T-cell (primary cell): ENCODE results near the gene CHI3L2. TPM values are rescaled to one million over a fixed set of nuclear protein-coding genes. Genes with fewer than 3 reads are reported as not detected.

Experiments used
- ATAC-seq, 4 experiments: fragments of 200-7000 bp in 3 of 4; fragments of 150-1000 bp in 1 of 4; cut with Tn5 transposase; replicated peaks in 1 of 4; 1 replicate in 3 of 4; 2 replicates in 1 of 4; pipeline ENCODE4 v1.10.0; 2021; ENCODE audit warnings: moderate library complexity in 3 of 4, mild to moderate bottlenecking in 2 of 4, moderate number of reproducible peaks in 1 of 4
- CTCF ChIA-PET, 2 donors: fragments of 300-600 bp; sonication (Branson Sonifier 250); formaldehyde crosslinking; loops; one replicate each; lab custom pipeline; 2022; ENCODE audit warnings: antibody characterized with exemption in 2 of 2; lab: Charles Lee
- POLR2A ChIA-PET, 2 donors: fragments of 300-600 bp; sonication (Branson Sonifier 250); formaldehyde crosslinking; loops; one replicate each; lab custom pipeline; 2022; ENCODE audit warnings: antibody characterized with exemption in 2 of 2; lab: Charles Lee
- DNase-seq, 35 experiments: peaks; one replicate each; pipeline versions ENCODE4 v3.0.0 to v3.0.0-alpha.2; 2013 to 2023
- H3K27ac ChIP-seq: one replicate; pipeline ENCODE4 v1.5.1; 2013; ENCODE audit warnings: low read length
- H3K27me3 ChIP-seq, 2 experiments: replicated peaks in 1 of 2; 1 replicate in 1 of 2; 2 replicates in 1 of 2; pipeline versions ENCODE4 v1.6.1 to v1.7.0; 2013; ENCODE audit warnings: low read length in 1 of 2, mixed read lengths in 1 of 2; ENCODE audit not compliant: control insufficient read depth in 2 of 2, insufficient read depth in 2 of 2; ENCODE audit errors: extremely low read depth in 1 of 2
- H3K36me3 ChIP-seq, 2 donors: 1 replicate in 1 of 2; 2 replicates in 1 of 2; pipeline versions ENCODE4 v1.6.1 to v1.7.0; 2013; ENCODE audit warnings: low read length in 1 of 2; ENCODE audit not compliant: control insufficient read depth in 2 of 2, insufficient read depth in 1 of 2; ENCODE audit errors: extremely low read depth in 1 of 2
- H3K4me1 ChIP-seq, 2 experiments: 1 replicate in 1 of 2; 2 replicates in 1 of 2; pipeline versions ENCODE4 v1.6.1 to v1.7.0; 2013; ENCODE audit warnings: low read length in 2 of 2, mixed read lengths in 1 of 2; ENCODE audit not compliant: insufficient read depth in 2 of 2, control insufficient read depth in 1 of 2; ENCODE audit errors: extremely low read depth in 1 of 2
- H3K4me3 ChIP-seq, 2 donors: 1 replicate in 1 of 2; 2 replicates in 1 of 2; pipeline versions ENCODE4 v1.5.1 to v1.7.0; 2013; ENCODE audit warnings: mild to moderate bottlenecking in 2 of 2, low read length in 1 of 2, moderate library complexity in 1 of 2; ENCODE audit not compliant: control insufficient read depth in 1 of 2; ENCODE audit errors: extremely low read depth in 1 of 2
- H3K9me3 ChIP-seq: 2 replicates; pipeline ENCODE4 v1.7.0; 2013
- H3K27ac Mint-ChIP-seq, 2 donors: one replicate each; pipeline ENCODE4 v1.8.0; 2020 to 2021; ENCODE audit warnings: mild to moderate bottlenecking in 2 of 2, mixed read lengths in 2 of 2
- H3K27me3 Mint-ChIP-seq, 2 donors: one replicate each; pipeline ENCODE4 v1.8.0; 2021 to 2022; ENCODE audit warnings: mixed read lengths in 2 of 2
- H3K36me3 Mint-ChIP-seq: one replicate; pipeline ENCODE4 v1.8.0; 2021; ENCODE audit warnings: mixed read lengths
- H3K4me1 Mint-ChIP-seq, 3 donors: one replicate each; pipeline ENCODE4 v1.8.0; 2020 to 2022; ENCODE audit warnings: mixed read lengths in 3 of 3, mild to moderate bottlenecking in 1 of 3
- H3K4me3 Mint-ChIP-seq, 3 donors: one replicate each; pipeline ENCODE4 v1.8.0; 2020 to 2022; ENCODE audit warnings: mild to moderate bottlenecking in 3 of 3, mixed read lengths in 3 of 3, moderate library complexity in 3 of 3
- H3K9me3 Mint-ChIP-seq, 3 donors: one replicate each; pipeline ENCODE4 v1.8.0; 2020 to 2022; ENCODE audit warnings: mixed read lengths in 3 of 3
- WGBS: methylation state at CpG from one replicate; pipeline ENCODE4 v1.1.5; 2013; ENCODE audit warnings: missing lambda C conversion rate; ENCODE audit not compliant: insufficient coverage; 5-methylcytosine and 5-hydroxymethylcytosine counted together
- total RNA-seq, 35 experiments: library from RNA in 6 of 35; stranded (reverse) in 6 of 35; fragments of 120-200 nt in 1 of 35; gene quantifications; one replicate each; pipeline versions ENCODE4 v1.2.1 to v1.2.4 and lab custom pipeline; 2013 to 2026

CHI3L2 gene
- total RNA-seq, 5 donors from 2014 or later (not counting 1 experiment from before 2014, with no cell fraction given), result 3.6 to 28.1 (median 10.9) TPM

DNA sequence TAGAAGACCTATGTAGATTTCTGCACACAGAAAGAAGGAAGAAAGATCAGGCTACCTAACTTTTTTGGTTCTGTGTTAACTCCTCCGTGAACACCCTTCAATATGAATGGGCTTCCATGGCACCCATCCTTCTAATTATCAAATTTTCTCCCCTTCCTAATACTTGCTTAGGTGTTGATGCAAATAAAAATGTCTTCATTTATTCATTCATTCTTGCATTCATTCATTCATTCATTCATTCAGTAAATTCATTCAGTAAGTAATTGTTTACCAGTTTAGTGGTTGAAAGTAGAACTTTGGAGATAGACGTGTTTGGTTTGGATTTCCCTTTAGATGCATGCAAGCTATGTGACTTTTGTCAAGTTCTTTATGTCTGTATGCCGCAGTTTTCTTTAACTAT, 4.6 kb downstream of the CHI3L2 start:
- Histone ChIP-seq H3K27me3 (no peaks in the 10 kb centered on the region), H3K4me3 (peak overlapping the region in 1 of 2 donors; percentile 4), H3K27ac (no peak overlapping the region), H3K9me3 (no peaks in the 10 kb centered on the region), H3K4me1 (peaks cover 34 to 39% of the 10 kb centered on the region in 2 experiments), H3K36me3 (no peaks in the 10 kb centered on the region)
- ChIA-PET CTCF (interaction anchor here in 1 of 2 donors (0.9 to 1.0 kb wide), 2 partner anchors 9 to 34 kb away, joined by 3 to 4 read pairs; no protein-coding TSS in a partner anchor), POLR2A (no interaction called here)
- H3K4me3 Mint-ChIP-seq, result peak overlapping the region in 2 of 3 donors; percentile 1 to 10
- no peaks in the 10 kb centered on the region for H3K27me3 Mint-ChIP-seq
- peaks cover 29% of the 10 kb centered on the region for H3K36me3 Mint-ChIP-seq
- ATAC-seq (no peak), DNase-seq (no peak)
- H3K9me3 Mint-ChIP-seq, result no peaks in the 10 kb centered on the region
- peaks cover 44 to 86% (median 54%) of the 10 kb centered on the region in 3 donors for H3K4me1 Mint-ChIP-seq
- no CpG with 5 or more reads among the region's 3 CpGs for WGBS
- H3K27ac Mint-ChIP-seq, result peak overlapping the region in 1 of 2 donors; percentile 71

- peaks cover 14 to 18% of the 10 kb centered on the region in 2 experiments for H3K4me1 ChIP-seq
- DNase-seq (no peak), ATAC-seq (no peak)
- H3K9me3 ChIP-seq, result no peaks in the 10 kb centered on the region
- Mint-ChIP-seq H3K4me1 (peaks cover 33 to 74% (median 35%) of the 10 kb centered on the region in 3 donors), H3K9me3 (no peaks in the 10 kb centered on the region), H3K36me3 (peaks cover 49% of the 10 kb centered on the region), H3K27me3 (no peaks in the 10 kb centered on the region), H3K4me3 (no peak overlapping the region), H3K27ac (no peak overlapping the region)
- no peak overlapping the region for H3K27ac ChIP-seq
- ChIA-PET CTCF (no interaction called here), POLR2A (interaction anchor here in 1 of 2 donors (0.6 kb wide), 1 partner anchor 16 kb away, joined by 3 read pairs; no protein-coding TSS in a partner anchor)
- peaks cover 8 to 10% of the 10 kb centered on the region in 2 donors for H3K36me3 ChIP-seq
- 93% methylated on average over 4 of the region's 4 CpGs for WGBS
- H3K4me3 ChIP-seq, result no peak overlapping the region
- no peaks in the 10 kb centered on the region for H3K27me3 ChIP-seq
Measured at GRCh38 chr1:111234258-111234657, 6.7 kb downstream of the CHI3L2 start.

DNA sequence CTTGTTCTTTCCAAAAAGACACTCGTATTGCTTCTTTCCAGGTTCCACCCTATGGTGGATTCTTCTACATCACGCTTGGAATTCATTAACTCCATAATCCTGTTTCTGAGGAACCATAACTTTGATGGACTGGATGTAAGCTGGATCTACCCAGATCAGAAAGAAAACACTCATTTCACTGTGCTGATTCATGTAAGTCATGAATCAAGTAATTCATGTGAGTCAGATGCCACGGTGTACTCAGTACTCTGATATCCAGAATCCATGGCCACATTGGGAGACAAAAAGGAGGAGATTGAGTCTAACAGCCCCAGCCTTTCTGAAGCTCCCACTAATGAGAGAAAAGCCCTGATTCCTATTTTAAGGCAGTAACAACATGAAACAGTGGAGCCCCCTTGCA, 7.4 kb downstream of the CHI3L2 start:
- POLR2A ChIA-PET, result no interaction called here
- Histone ChIP-seq H3K4me3 (no peak overlapping the region), H3K27ac (no peak overlapping the region), H3K27me3 (no peaks in the 10 kb centered on the region), H3K9me3 (no peaks in the 10 kb centered on the region), H3K4me1 (peaks cover 9 to 18% of the 10 kb centered on the region in 2 experiments), H3K36me3 (peaks cover 8 to 11% of the 10 kb centered on the region in 2 donors)
- ATAC-seq, result no peak
- H3K27me3 Mint-ChIP-seq, result no peaks in the 10 kb centered on the region
- WGBS, result 57% methylated on average over 1 of the region's 3 CpGs
- no peak overlapping the region for H3K27ac Mint-ChIP-seq
- CTCF ChIA-PET, result no interaction called here
- H3K4me1 Mint-ChIP-seq, result peaks cover 29 to 72% (median 32%) of the 10 kb centered on the region in 3 donors
- peaks cover 55% of the 10 kb centered on the region for H3K36me3 Mint-ChIP-seq
- no peak overlapping the region for H3K4me3 Mint-ChIP-seq
- H3K9me3 Mint-ChIP-seq, result no peaks in the 10 kb centered on the region
- no peak for DNase-seq

DNA sequence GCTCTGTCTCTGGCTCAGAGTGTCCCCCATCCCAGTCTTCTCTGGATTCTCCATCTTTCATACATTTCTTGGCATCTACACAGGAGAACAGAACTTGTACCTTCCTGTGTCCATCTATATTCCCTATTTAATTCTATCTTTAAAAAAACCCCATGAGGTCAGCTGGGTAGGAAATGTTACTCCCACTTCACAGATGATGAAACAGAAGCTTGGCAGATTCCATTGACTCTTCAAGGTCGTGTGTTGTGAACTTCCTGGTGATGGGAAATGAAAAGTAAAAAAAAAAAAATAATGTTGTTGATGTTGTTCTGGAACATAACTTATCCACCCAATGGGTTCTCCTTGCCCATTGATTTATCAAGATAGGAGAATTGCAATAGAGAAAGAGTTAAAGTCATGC, 8.9 kb downstream of the CHI3L2 start:
- Histone ChIP-seq H3K4me3 (no peak overlapping the region), H3K27me3 (no peaks in the 10 kb centered on the region), H3K4me1 (peaks cover 0 to 10% of the 10 kb centered on the region in 2 experiments), H3K27ac (no peak overlapping the region), H3K9me3 (no peaks in the 10 kb centered on the region), H3K36me3 (peaks cover 11% of the 10 kb centered on the region in 2 donors)
- H3K9me3 Mint-ChIP-seq, result no peaks in the 10 kb centered on the region
- peaks cover 18 to 60% (median 20%) of the 10 kb centered on the region in 3 donors for H3K4me1 Mint-ChIP-seq
- POLR2A ChIA-PET, result no interaction called here
- no peaks in the 10 kb centered on the region for H3K27me3 Mint-ChIP-seq
- no peak overlapping the region for H3K4me3 Mint-ChIP-seq
- peak overlapping the region in 1 of 2 donors; percentile 44 for H3K27ac Mint-ChIP-seq
- no peak for ATAC-seq
- CTCF ChIA-PET, result interaction anchor here in 1 of 2 donors (1.0 kb wide), 1 partner anchor 18 kb away, joined by 3 read pairs; no protein-coding TSS in a partner anchor
- no CpG with 5 or more reads among the region's 1 CpG for WGBS
- H3K36me3 Mint-ChIP-seq, result peaks cover 68% of the 10 kb centered on the region
- no peak for DNase-seq

DNA sequence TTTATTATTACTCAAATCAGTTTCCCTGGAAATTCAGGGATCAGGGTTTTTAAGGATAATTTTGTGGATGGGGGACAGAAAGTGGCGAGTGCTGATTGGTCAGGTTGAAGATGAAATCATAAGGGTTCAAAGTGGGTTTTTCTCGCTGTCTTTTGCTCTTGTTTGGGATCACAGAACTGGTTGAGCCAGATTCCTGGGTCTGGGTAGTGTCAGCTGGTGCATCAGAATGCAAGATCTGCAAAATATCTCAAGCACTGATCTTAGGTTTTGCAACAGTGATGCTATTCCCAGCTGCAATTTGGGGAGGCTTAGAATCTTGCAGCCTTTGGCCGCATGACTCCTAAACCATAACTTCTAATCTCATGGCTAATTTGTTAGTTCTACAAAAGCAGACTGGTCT, 9.3 kb downstream of the CHI3L2 start:
- H3K27ac ChIP-seq, result no peak overlapping the region
- Mint-ChIP-seq H3K36me3 (peaks cover 70% of the 10 kb centered on the region), H3K27ac (peak overlapping the region in 1 of 2 donors; percentile 44), H3K9me3 (no peaks in the 10 kb centered on the region), H3K4me1 (peaks cover 14 to 55% (median 17%) of the 10 kb centered on the region in 3 donors), H3K27me3 (no peaks in the 10 kb centered on the region), H3K4me3 (no peak overlapping the region)
- H3K36me3 ChIP-seq, result peaks cover 13% of the 10 kb centered on the region in 2 donors
- ChIA-PET POLR2A (no interaction called here), CTCF (interaction anchor here in 1 of 2 donors (1.0 kb wide), 1 partner anchor 17 kb away, joined by 3 read pairs; no protein-coding TSS in a partner anchor)
- H3K4me3 ChIP-seq, result no peak overlapping the region
- no peaks in the 10 kb centered on the region for H3K9me3 ChIP-seq
- 100% methylated on average over 2 of the region's 3 CpGs for WGBS
- H3K27me3 ChIP-seq, result no peaks in the 10 kb centered on the region
- DNase-seq, result no peak
- peaks cover 0 to 10% of the 10 kb centered on the region in 2 experiments for H3K4me1 ChIP-seq
- no peak for ATAC-seq

DNA sequence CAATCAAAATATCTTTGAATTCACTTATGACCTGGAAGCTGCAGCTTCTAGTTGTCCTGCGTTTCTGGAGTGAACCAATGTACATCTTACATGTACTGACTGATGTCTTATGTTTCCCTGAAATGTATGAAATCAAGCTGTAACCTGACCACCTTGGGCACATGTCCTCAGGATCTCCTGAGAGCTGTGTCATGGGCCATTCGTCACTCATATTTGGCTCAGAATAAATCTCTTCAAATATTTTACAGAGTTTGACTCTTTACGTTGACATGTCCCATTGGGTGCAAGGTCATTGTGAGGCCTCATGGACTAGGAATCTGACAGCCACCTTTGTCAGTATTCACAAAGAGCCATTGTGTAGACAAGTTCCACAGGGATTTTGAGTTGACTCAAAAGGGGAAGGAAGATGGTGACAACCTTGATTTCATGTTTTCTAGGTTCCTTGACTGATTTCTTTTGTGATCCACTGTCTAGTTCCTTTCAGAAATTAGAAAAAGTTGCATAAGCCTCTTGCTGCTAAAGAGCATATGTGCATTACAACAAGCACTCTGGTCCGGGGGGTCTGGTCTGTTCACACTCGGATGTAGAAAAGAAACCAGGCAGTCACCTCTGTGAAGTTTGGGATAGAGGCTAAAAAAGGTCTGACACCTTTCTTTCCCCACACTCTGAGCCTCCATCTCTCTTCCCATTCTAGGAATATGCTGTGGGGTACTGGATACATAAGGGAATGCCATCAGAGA, 10.7 kb downstream of the CHI3L2 start:
- CTCF ChIA-PET, result interaction anchor here in 1 of 2 donors (0.6 kb wide), 1 partner anchor 116 kb away, joined by 3 read pairs; no protein-coding TSS in a partner anchor
- H3K36me3 ChIP-seq, result peaks cover 21% of the 10 kb centered on the region in 2 donors

More for the DNA sequence above, 10.7 kb downstream of the CHI3L2 start:
- Histone ChIP-seq H3K4me3 (no peak overlapping the region), H3K27me3 (no peaks in the 10 kb centered on the region), H3K9me3 (no peaks in the 10 kb centered on the region), H3K27ac (no peak overlapping the region), H3K4me1 (no peaks in the 10 kb centered on the region)
- ATAC-seq (no peak), DNase-seq (no peak)
- POLR2A ChIA-PET, result no interaction called here
- Mint-ChIP-seq H3K9me3 (no peaks in the 10 kb centered on the region), H3K27ac (no peak overlapping the region), H3K4me3 (no peak overlapping the region), H3K4me1 (peaks cover 7 to 41% (median 11%) of the 10 kb centered on the region in 3 donors), H3K27me3 (no peaks in the 10 kb centered on the region), H3K36me3 (peaks cover 76% of the 10 kb centered on the region)
- 81% methylated on average over 2 of the region's 5 CpGs for WGBS
